Uterus (tissue), 4 donors: ENCODE measurements around the gene PPP4R3A. TPM values are rescaled to one million over a fixed set of nuclear protein-coding genes. Genes with fewer than 3 reads are reported as not detected.
"Not testable (repeated sequence)": the region's sequence is repeated elsewhere in the genome, so short reads cannot be mapped to it uniquely, and the experiment has no call there.

ENCODE experiments used
- DNase-seq, 2 donors: peaks; one replicate each; pipeline ENCODE4 v3.0.0-alpha.2; 2019 to 2020
- H3K27ac ChIP-seq, 2 donors: fragments of 200-600 bp; sonication (generic); 1 replicate in 1 of 2; 2 replicates in 1 of 2; pipeline ENCODE4 v1.5.1; 2016 to 2018
- H3K27me3 ChIP-seq, 2 donors: fragments of 200-600 bp; sonication (generic); one replicate each; pipeline ENCODE4 v1.5.1; 2018 to 2019; ENCODE audit warnings: control low read depth in 1 of 2
- H3K36me3 ChIP-seq, 2 donors: fragments of 200-600 bp; sonication (generic); one replicate each; pipeline ENCODE4 v1.5.1; 2019; ENCODE audit warnings: control low read depth in 1 of 2
- H3K4me1 ChIP-seq, 2 donors: fragments of 200-600 bp; sonication (generic); one replicate each; pipeline ENCODE4 v1.5.1; 2018 to 2019; ENCODE audit warnings: control low read depth in 1 of 2
- H3K4me3 ChIP-seq, 2 donors: fragments of 200-600 bp; sonication (generic); 1 replicate in 1 of 2; 2 replicates in 1 of 2; pipeline ENCODE4 v1.5.1; 2018 to 2019; ENCODE audit warnings: mild to moderate bottlenecking in 1 of 2
- H3K9me3 ChIP-seq, 2 donors: fragments of 200-600 bp; sonication (generic); one replicate each; pipeline ENCODE4 v1.5.1; 2019; ENCODE audit warnings: control low read depth in 1 of 2
- CTCF ChIP-seq, 4 experiments: fragments of 200-600 bp in 2 of 4; fragments of 450-650 bp in 2 of 4; sonication (generic) in 2 of 4; IDR thresholded peaks; one replicate each; pipeline ENCODE4 v1.5.1; 2016 to 2019; ENCODE audit warnings: antibody characterized with exemption in 4 of 4, mild to moderate bottlenecking in 2 of 4, moderate library complexity in 1 of 4
- POLR2A ChIP-seq, 2 donors: fragments of 450-650 bp; IDR thresholded peaks; one replicate each; pipeline ENCODE4 v1.6.1; 2016; ENCODE audit warnings: antibody characterized with exemption in 2 of 2, mild to moderate bottlenecking in 1 of 2, moderate library complexity in 1 of 2
- intact Hi-C: fragments of 100-400 bp; cut with DNase I; formaldehyde crosslinking; loops from one replicate; pipeline ENCODE4 v1.15.1; 2023; ENCODE audit warnings: low total_unique reads
- total RNA-seq, 4 donors: library from RNA; depleted of rRNA in 3 of 4; stranded (reverse); fragments of >200 nt in 3 of 4; gene quantifications; one replicate each; pipeline versions ENCODE4 v1.1.0 to v1.2.4, GENCODE V29; 2014 to 2023
- donor health status: DM: yes; HTN: yes; CAD: no.

The PPP4R3A gene
- total RNA-seq, 4 donors from 2014 or later, result 36.2 to 136 (median 116) TPM

DNA sequence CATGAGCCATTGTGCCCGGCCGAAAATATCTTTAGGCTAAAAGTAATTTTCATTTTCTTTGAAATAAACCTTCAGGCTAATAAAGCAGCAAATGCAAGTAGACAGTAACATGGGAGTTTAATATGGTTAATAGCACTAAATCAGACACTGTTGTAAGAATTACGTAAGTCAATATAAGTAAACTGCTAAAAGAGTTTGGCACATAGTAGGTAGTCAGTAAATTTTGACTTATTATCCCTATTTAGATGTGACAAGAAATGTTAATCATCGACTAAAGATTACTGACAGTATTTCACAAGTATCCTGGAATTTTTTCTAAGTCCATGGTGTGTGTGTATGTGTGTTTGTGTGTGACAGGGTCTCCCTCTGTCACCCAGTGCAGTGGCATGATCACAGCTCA lies 3.9 kb downstream of the PPP4R3A start:
- no peak for DNase-seq
- H3K9me3 ChIP-seq, result no peaks in the 10 kb centered on the region
- no peaks in the 10 kb centered on the region for H3K27me3 ChIP-seq
- no peaks in the 10 kb centered on the region for H3K4me1 ChIP-seq
- intact Hi-C loops, result no loop called here
- no peak for TF ChIP-seq CTCF (IDR thresholded peaks at IDR 0.05)
- no peak for TF ChIP-seq POLR2A (IDR thresholded peaks at IDR 0.05)
- no peak overlapping the region for H3K27ac ChIP-seq
- no peak overlapping the region for H3K4me3 ChIP-seq
- H3K36me3 ChIP-seq, result no peaks in the 10 kb centered on the region

DNA sequence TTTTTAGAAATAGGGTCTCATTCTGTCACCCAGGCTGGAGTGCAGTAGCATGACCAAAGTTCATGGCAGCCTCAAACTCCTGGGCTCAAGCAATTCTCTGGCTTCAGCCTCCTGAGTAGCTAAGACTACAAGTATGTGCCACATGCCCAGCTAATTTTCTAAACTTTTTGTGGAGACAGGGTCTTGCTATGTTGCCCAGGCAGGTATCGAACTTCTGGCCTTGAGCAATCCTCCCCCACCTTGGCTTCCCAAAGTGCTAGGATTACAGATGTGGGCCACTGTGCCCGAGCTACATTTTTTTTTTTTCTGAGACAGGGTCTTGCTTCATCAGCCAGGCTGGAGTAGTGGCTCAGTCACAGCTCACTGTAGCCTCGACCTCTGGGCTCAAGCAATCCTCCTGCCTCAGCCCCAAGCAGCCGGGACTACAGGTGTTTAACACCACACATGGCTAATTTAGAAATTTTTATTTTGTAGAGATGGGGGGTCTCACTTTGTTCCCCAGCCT lies 7.1 kb downstream of the PPP4R3A start:
- no peaks in the 10 kb centered on the region for H3K9me3 ChIP-seq
- no peaks in the 10 kb centered on the region for H3K27me3 ChIP-seq
- TF ChIP-seq CTCF (IDR thresholded peaks at IDR 0.05) (no peak), POLR2A (IDR thresholded peaks at IDR 0.05) (no peak)
- no peak for DNase-seq
- no peaks in the 10 kb centered on the region for H3K36me3 ChIP-seq
- peaks cover 0 to 5% of the 10 kb centered on the region in 2 donors for H3K4me1 ChIP-seq
- H3K27ac ChIP-seq, result no peak overlapping the region
- H3K4me3 ChIP-seq, result no peak overlapping the region
- intact Hi-C loops, result no loop called here

DNA sequence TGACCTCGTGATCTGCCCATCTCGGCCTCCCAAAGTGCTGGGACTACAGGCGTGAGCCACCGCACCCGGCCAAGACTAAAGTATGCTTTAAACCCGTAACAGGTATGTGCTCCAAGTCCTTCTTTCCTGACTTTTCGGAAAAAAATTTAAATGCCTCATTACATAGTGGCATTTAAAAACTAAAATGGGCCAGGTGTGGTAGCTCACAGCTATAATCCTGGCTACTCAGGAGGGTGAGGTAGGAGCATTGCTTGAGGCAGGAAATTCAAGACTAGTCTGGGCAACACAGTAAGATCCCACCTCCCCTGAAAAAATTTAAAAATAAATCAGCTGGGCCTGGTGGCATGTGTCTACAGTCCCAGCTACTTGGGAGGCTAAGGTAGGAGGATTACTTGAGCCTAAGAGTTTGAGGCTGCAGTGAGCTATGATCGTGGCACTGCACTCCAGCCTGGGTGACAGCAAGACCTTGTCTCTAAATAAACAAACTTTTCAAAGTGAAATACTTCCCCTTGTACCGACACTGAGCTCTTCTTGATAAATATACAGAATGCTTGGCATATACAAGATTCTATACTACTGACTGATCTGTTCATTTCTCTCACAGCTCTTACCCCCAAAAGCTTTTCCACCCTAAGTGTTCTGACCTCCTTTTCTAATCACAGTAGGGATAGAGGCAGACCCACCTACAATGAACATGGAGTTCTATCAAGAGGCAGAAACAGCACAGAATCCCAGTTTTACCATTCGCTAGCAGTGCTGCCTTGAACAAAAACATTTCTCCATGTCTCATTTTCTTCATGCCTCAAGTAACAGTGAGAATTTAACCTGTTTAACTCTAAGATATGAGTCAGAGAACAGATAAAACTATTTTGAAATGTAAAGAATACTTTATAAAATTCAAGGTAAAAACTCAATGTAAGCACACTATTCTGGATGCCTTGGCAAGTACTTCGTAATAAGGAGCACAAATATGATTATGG lies 7.9 kb downstream of the PPP4R3A start:
- Histone ChIP-seq H3K4me3 (no peak overlapping the region), H3K36me3 (no peaks in the 10 kb centered on the region), H3K9me3 (no peaks in the 10 kb centered on the region), H3K4me1 (peaks cover 0 to 9% of the 10 kb centered on the region in 2 donors), H3K27me3 (no peaks in the 10 kb centered on the region), H3K27ac (no peak overlapping the region)
- intact Hi-C loops, result no loop called here
- DNase-seq, result no peak
- TF ChIP-seq POLR2A (IDR thresholded peaks at IDR 0.05), result no peak
- TF ChIP-seq CTCF (IDR thresholded peaks at IDR 0.05), result no peak

GRCh38 chr14:91501348-91501747 lies 8.8 kb downstream of the PPP4R3A start:
- Histone ChIP-seq H3K36me3 (no peaks in the 10 kb centered on the region), H3K4me1 (peaks cover 0 to 9% of the 10 kb centered on the region in 2 donors), H3K27ac (no peak overlapping the region), H3K27me3 (no peaks in the 10 kb centered on the region), H3K4me3 (no peak overlapping the region), H3K9me3 (no peaks in the 10 kb centered on the region)
- intact Hi-C loops, result no loop called here
- no peak for TF ChIP-seq CTCF (IDR thresholded peaks at IDR 0.05)
- TF ChIP-seq POLR2A (IDR thresholded peaks at IDR 0.05), result no peak
- DNase-seq, result no peak

DNA sequence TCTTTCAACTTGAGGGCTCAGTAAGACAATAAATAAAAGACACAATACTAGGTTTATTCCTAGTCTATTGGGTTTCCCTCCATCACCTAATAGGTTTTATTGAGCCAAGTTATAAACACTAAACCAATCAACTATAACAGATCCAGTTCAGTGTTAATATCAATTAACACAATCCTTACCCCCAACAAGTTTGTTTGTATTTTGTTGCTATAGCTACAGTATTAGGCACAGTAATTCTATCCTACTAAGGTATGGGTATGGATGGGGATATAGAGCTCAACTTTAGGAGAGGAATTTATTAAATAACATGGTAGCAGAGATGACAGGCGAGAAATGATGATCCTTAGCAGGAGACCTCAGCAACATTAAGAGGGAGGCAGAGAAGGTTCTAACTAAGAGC lies 13.3 kb downstream of the PPP4R3A start:
- H3K4me3 ChIP-seq, result no peak overlapping the region
- H3K27ac ChIP-seq, result no peak overlapping the region
- peaks cover 4 to 9% of the 10 kb centered on the region in 2 donors for H3K4me1 ChIP-seq
- H3K9me3 ChIP-seq, result no peaks in the 10 kb centered on the region
- no peaks in the 10 kb centered on the region for H3K27me3 ChIP-seq
- no peak for DNase-seq
- intact Hi-C loops, result no loop called here
- TF ChIP-seq CTCF (IDR thresholded peaks at IDR 0.05) (no peak), POLR2A (IDR thresholded peaks at IDR 0.05) (no peak)
- no peaks in the 10 kb centered on the region for H3K36me3 ChIP-seq

DNA sequence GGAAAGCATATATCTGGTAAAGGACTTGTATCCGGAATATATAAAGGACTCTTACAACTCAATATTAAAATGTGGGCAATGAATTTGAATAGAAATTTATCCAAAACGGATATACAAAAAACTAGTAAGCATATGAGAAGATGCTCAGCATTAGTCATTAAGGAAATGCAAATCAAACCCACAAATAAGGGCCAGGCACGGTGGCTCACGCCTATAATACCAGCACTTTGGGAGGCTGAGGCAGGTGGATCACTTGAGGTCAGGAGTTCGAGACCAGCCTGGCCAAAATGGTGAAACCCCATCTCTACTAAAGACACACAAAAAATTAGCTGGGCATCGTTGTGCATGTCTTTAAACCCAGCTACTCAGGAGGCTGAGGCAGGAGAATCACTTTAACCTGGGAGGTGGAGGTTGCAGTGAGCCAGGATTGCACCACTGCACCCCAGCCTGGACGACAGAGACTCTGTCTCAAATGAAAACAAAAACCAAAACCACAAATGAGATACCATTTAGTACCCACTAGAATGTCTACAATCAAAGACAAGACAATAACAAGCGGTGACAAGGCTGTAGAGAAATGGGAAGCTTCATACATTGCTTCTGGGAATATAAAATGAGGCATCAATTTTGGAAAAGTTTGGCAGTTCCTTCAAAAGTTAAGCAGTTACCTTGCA lies 15.6 kb downstream of the PPP4R3A start:
- intact Hi-C loops, H3K9me3 ChIP-seq, DNase-seq, H3K36me3 ChIP-seq, H3K27me3 ChIP-seq, H3K4me3 ChIP-seq, H3K4me1 ChIP-seq, H3K27ac ChIP-seq: not testable (repeated sequence)
